HEK293 (cell line): ENCODE measurements around the gene PCBP4.

Experiments used
- CTCF ChIP-seq: fragments of 450-650 bp; formaldehyde crosslinking; IDR thresholded peaks from 2 replicates; pipeline ENCODE4 v1.5.1; 2016; ENCODE audit warnings: missing biosample characterization, missing genetic modification characterization
- ZNF121 ChIP-seq: fragments of 450-650 bp; formaldehyde crosslinking; IDR thresholded peaks from 2 replicates; pipeline ENCODE4 v1.5.1; 2016; ENCODE audit warnings: missing biosample characterization, missing genetic modification characterization
- ZNF311 ChIP-seq: fragments of 450-650 bp; formaldehyde crosslinking; IDR thresholded peaks from 2 replicates; pipeline ENCODE4 v1.5.1; 2017; ENCODE audit warnings: missing biosample characterization, missing genetic modification characterization, borderline replicate concordance
- ZNF423 ChIP-seq: fragments of 450-650 bp; formaldehyde crosslinking; IDR thresholded peaks from 2 replicates; pipeline ENCODE4 v1.5.1; 2016; ENCODE audit warnings: missing biosample characterization, missing genetic modification characterization
- ZNF473 ChIP-seq: fragments of 450-650 bp; formaldehyde crosslinking; IDR thresholded peaks from 2 replicates; pipeline ENCODE4 v1.5.1; 2017; ENCODE audit warnings: missing biosample characterization, missing genetic modification characterization
- ZNF629 ChIP-seq: fragments of 450-650 bp; formaldehyde crosslinking; IDR thresholded peaks from 2 replicates; pipeline ENCODE4 v1.5.1; 2017; ENCODE audit warnings: missing biosample characterization, missing genetic modification characterization
- ZNF830 ChIP-seq: fragments of 450-650 bp; IDR thresholded peaks from 2 replicates; pipeline ENCODE4 v1.5.0; 2018; ENCODE audit warnings: missing biosample characterization, missing genetic modification characterization, low read depth, mild to moderate bottlenecking, moderate library complexity

DNA sequence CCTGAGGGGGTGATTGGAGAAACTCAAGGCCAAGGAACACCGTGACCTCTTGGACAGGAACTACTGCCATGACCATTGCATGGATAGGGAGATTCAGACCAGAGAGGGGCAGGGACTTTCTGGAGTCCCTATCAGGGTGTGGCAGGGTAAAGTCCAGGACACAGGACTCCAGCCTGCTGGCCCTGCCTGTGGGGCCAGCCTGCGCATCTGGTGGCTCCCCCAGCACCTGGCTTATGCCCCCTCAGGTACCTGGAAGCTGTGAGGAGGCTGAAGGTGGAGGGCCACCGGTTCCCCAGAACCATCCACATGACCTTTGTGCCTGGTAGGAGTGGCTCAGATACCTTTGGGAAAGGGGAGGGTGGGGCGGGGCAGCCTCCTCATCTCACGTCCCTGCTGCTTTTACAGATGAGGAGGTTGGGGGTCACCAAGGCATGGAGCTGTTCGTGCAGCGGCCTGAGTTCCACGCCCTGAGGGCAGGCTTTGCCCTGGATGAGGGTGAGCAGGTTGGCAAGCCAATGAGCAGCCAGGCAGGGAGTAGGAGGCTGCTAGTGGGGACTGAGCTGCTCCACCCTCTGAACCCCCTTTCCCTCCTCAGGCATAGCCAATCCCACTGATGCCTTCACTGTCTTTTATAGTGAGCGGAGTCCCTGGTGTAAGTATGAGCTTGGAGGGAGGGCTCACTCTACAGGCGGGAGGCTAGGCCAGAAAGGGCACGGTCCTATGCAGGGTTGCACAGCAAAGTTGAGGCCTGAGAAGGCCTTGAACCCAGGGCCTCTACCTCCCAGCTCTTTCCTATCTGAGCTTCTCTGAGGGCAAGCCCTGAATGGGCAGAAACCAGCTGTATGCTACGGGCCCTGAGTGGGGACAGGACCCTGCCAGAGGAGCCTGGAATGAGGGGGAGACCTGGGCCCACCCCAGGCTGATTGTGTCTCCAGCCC is 19.0 kb upstream of the PCBP4 start:
- TF ChIP-seq CTCF (tag by site-specific recombination), result no peak
- no peak for TF ChIP-seq ZNF423 (tag by site-specific recombination)
- no peak for TF ChIP-seq ZNF473 (tag by site-specific recombination)
- TF ChIP-seq ZNF629, result no peak
- no peak for TF ChIP-seq ZNF830 (tag by site-specific recombination)
- no peak for TF ChIP-seq ZNF121 (tag by site-specific recombination)
- TF ChIP-seq ZNF311 (tag by site-specific recombination), result no peak
